GM18907 (cell line): ENCODE data around the gene TAOK3.

ENCODE experiments used
- ATAC-seq: cut with Tn5 transposase; IDR thresholded peaks from one replicate; pipeline ENCODE4 v1.9.1; 2021; ENCODE audit warnings: mild to moderate bottlenecking, moderate library complexity; ENCODE audit not compliant: unreplicated experiment

Gene TAOK3

GRCh38 chr12:118219772-118220171, 152.9 kb downstream of the TAOK3 start:
- ATAC-seq = no peak

- ATAC-seq = no peak
Observed at GRCh38 chr12:118219106-118219505, 153.6 kb downstream of the TAOK3 start.

GRCh38 chr12:118213452-118213851, 159.3 kb downstream of the TAOK3 start:
- no peak for ATAC-seq

- ATAC-seq = no peak
Observed at GRCh38 chr12:118212606-118213005, 160.1 kb downstream of the TAOK3 start.

GRCh38 chr12:118206107-118206412, 166.6 kb downstream of the TAOK3 start:
- ATAC-seq = peak; percentile 22

- ATAC-seq = no peak
Observed at GRCh38 chr12:118193958-118194357, 178.7 kb downstream of the TAOK3 start.

- ATAC-seq = no peak
Observed at GRCh38 chr12:118193477-118193876, 179.2 kb downstream of the TAOK3 start.

- ATAC-seq = no peak
Observed at GRCh38 chr12:118190266-118190665, 182.4 kb downstream of the TAOK3 start.

- ATAC-seq = no peak
Observed at GRCh38 chr12:118189741-118190191, 182.9 kb downstream of the TAOK3 start.

GRCh38 chr12:118188690-118189371, 183.9 kb downstream of the TAOK3 start:
- no peak for ATAC-seq

- ATAC-seq = no peak
Observed at GRCh38 chr12:118187751-118188435, 184.8 kb downstream of the TAOK3 start.

- no peak for ATAC-seq
Observed at GRCh38 chr12:118185602-118186397, 186.9 kb downstream of the TAOK3 start.

GRCh38 chr12:118183711-118184110, 189.0 kb downstream of the TAOK3 start:
- no peak for ATAC-seq

GRCh38 chr12:118183155-118183554, 189.6 kb downstream of the TAOK3 start:
- peak; percentile 51 for ATAC-seq

- ATAC-seq = peak; percentile 91
Observed at GRCh38 chr12:118175823-118176447, 196.8 kb downstream of the TAOK3 start.

GRCh38 chr12:118166946-118167345, 205.8 kb downstream of the TAOK3 start:
- peak; percentile 98 for ATAC-seq

- no peak for ATAC-seq
Observed at GRCh38 chr12:118164798-118165486, 207.8 kb downstream of the TAOK3 start.

GRCh38 chr12:118160536-118160935, 212.2 kb downstream of the TAOK3 start:
- ATAC-seq = no peak

GRCh38 chr12:118151755-118152154, 221.0 kb downstream of the TAOK3 start:
- no peak for ATAC-seq

- no peak for ATAC-seq
Observed at GRCh38 chr12:118150625-118151024, 222.1 kb downstream of the TAOK3 start.

- ATAC-seq = no peak
Observed at GRCh38 chr12:118148287-118148686, 224.4 kb downstream of the TAOK3 start.
